ENCODE measurements around the gene ASIC4. TPM values are rescaled to one million over a fixed set of nuclear protein-coding genes. Genes with fewer than 3 reads are reported as not detected.

Gene ASIC4
- total and polyA plus RNA-seq, 2 of the 13 experiments (the other 11 are each of a cell fraction or from before 2014, with no cell fraction given), result 0.03 TPM; not detected in 1

GRCh38 chr2:219543596-219544358 is 29.5 kb downstream of the ASIC4 start, which contains the start of the genes CHPF and TMEM198 (continued):
- peak; percentile 72 for TF ChIP-seq ZNF18 (CRISPR knock-in tag; IDR thresholded peaks at IDR 0.05; ENCODE audit: insufficient replicate concordance)
- peak; percentile 97 for TF ChIP-seq ZFP90 (CRISPR knock-in tag; IDR thresholded peaks at IDR 0.05; ENCODE audit: borderline replicate concordance)
- no peak for TF ChIP-seq ZBTB14 (CRISPR knock-in tag; IDR thresholded peaks at IDR 0.05)
- TF ChIP-seq KLF16 (CRISPR knock-in tag; IDR thresholded peaks at IDR 0.05), result peak in 1 of 2 experiments; percentile 93; a peak in 2 of 4 replicates
- peak; percentile 11; the same call in 1 of the 2 replicates for TF ChIP-seq TOPORS (CRISPR knock-in tag; IDR thresholded peaks at IDR 0.05)
- TF ChIP-seq ZFP82 (CRISPR knock-in tag; IDR thresholded peaks at IDR 0.05; ENCODE audit: borderline replicate concordance), result peak; percentile 37; the same call in 1 of the 2 replicates
- TF ChIP-seq ZNF281 (CRISPR knock-in tag; IDR thresholded peaks at IDR 0.05; ENCODE audit: borderline replicate concordance), result peak; percentile 56; the same call in 1 of the 2 replicates
- no peak for TF ChIP-seq JARID2 (CRISPR knock-in tag; IDR thresholded peaks at IDR 0.05; ENCODE audit: insufficient replicate concordance)
- TF ChIP-seq KDM5A (IDR thresholded peaks at IDR 0.05; ENCODE audit: borderline replicate concordance, low read length), result no peak; the same call in 1 of the 2 replicates
- TF ChIP-seq MXI1 (IDR thresholded peaks at IDR 0.05; ENCODE audit: borderline replicate concordance, low read depth, low read length), result peak; percentile 97; the same call in 2 of the 3 replicates
- peak; percentile 5; the same call in 1 of the 2 replicates for TF ChIP-seq ZNF280B (CRISPR knock-in tag; IDR thresholded peaks at IDR 0.05; ENCODE audit: borderline replicate concordance)
- TF ChIP-seq SKIL (CRISPR knock-in tag; IDR thresholded peaks at IDR 0.05; ENCODE audit: borderline replicate concordance), result no peak
- peak; percentile 89 for TF ChIP-seq ZBTB26 (CRISPR knock-in tag; IDR thresholded peaks at IDR 0.05; ENCODE audit: borderline replicate concordance)
- peak; percentile 93 for TF ChIP-seq ZNF709 (CRISPR knock-in tag; IDR thresholded peaks at IDR 0.05)
- peak; percentile 95 for TF ChIP-seq ATF1 (CRISPR knock-in tag; IDR thresholded peaks at IDR 0.05)
- TF ChIP-seq AGO1 (IDR thresholded peaks at IDR 0.05; ENCODE audit: low read depth, low read length, poor library complexity, severe bottlenecking), result peak; percentile 87

Data from HepG2 (cell line).